NCI-H226 (cell line): ENCODE measurements around the gene GRM1.
A peak's percentile ranks its signal among the peaks of the same experiment; 100 is the strongest.

Source experiments
- DNase-seq: peaks from one replicate; pipeline ENCODE4 v3.0.0-alpha.2; 2015

The GRM1 gene

GRCh38 chr6:146103416-146104072 lies 74.7 kb downstream of the GRM1 start:
- no peak for DNase-seq

GRCh38 chr6:146106532-146106931 lies 77.7 kb downstream of the GRM1 start:
- no peak for DNase-seq

- DNase-seq = no peak
Observed at GRCh38 chr6:146110990-146111389, 82.1 kb downstream of the GRM1 start.

- DNase-seq = no peak
Observed at GRCh38 chr6:146111881-146112450, 83.1 kb downstream of the GRM1 start.

- no peak for DNase-seq
Observed at GRCh38 chr6:146113084-146113623, 84.3 kb downstream of the GRM1 start.

GRCh38 chr6:146123616-146124015 lies 94.8 kb downstream of the GRM1 start:
- DNase-seq = no peak

GRCh38 chr6:146127447-146128215 lies 98.8 kb downstream of the GRM1 start:
- DNase-seq = no peak

- DNase-seq = no peak
Observed at GRCh38 chr6:146133866-146134265, 105.0 kb downstream of the GRM1 start.

- peak; percentile 76 for DNase-seq
Observed at GRCh38 chr6:146135167-146135566, 106.3 kb downstream of the GRM1 start.

GRCh38 chr6:146146836-146147235 lies 118.0 kb downstream of the GRM1 start:
- DNase-seq = no peak

GRCh38 chr6:146149770-146150169 lies 120.9 kb downstream of the GRM1 start:
- DNase-seq = no peak

GRCh38 chr6:146153040-146153758 lies 124.3 kb downstream of the GRM1 start:
- DNase-seq = no peak

- no peak for DNase-seq
Observed at GRCh38 chr6:146154197-146154596, 125.3 kb downstream of the GRM1 start.

- DNase-seq = no peak
Observed at GRCh38 chr6:146161664-146162063, 132.8 kb downstream of the GRM1 start.

- no peak for DNase-seq
Observed at GRCh38 chr6:146169872-146170271, 141.0 kb downstream of the GRM1 start.

GRCh38 chr6:146177785-146178184 lies 148.9 kb downstream of the GRM1 start:
- DNase-seq = no peak

- no peak for DNase-seq
Observed at GRCh38 chr6:146183831-146184230, 155.0 kb downstream of the GRM1 start.

GRCh38 chr6:146184701-146185100 lies 155.8 kb downstream of the GRM1 start:
- DNase-seq = no peak

GRCh38 chr6:146189131-146189530 lies 160.3 kb downstream of the GRM1 start:
- DNase-seq = no peak

- no peak for DNase-seq
Observed at GRCh38 chr6:146190581-146190980, 161.7 kb downstream of the GRM1 start.

GRCh38 chr6:146191166-146191565 lies 162.3 kb downstream of the GRM1 start:
- DNase-seq = no peak

- DNase-seq = no peak
Observed at GRCh38 chr6:146191612-146192011, 162.8 kb downstream of the GRM1 start.

GRCh38 chr6:146194434-146194833 lies 165.6 kb downstream of the GRM1 start:
- no peak for DNase-seq
